C4-2B (cell line): ENCODE measurements around the gene POLE3.

Experiments used
- H3K27ac ChIP-seq: fragments of 450-650 bp; 2 replicates; pipeline ENCODE4 v1.5.1; 2017
- CTCF ChIP-seq: fragments of 450-650 bp; conservative IDR thresholded peaks from 2 replicates; pipeline ENCODE4 v1.5.1; 2017; ENCODE audit warnings: mild to moderate bottlenecking
- ZFX ChIP-seq: fragments of 450-650 bp; IDR thresholded peaks from 2 replicates; pipeline ENCODE4 v1.6.1; 2017

Gene POLE3

GRCh38 chr9:113401027-113401792, 9.3 kb downstream of the POLE3 start, which contains the start of gene ALAD:
Gene ALAD, minus strand, starts transcription at chr9:113401284. Its CDS starts 7,725 bp downstream, at chr9:113393559.
- H3K27ac ChIP-seq: peak within 1 kb of the TSS; percentile 39
- peak; percentile 99 for TF ChIP-seq CTCF
- TF ChIP-seq ZFX: no peak

GRCh38 chr9:113399646-113400200, 10.8 kb downstream of the POLE3 start:
- peak overlapping the region; percentile 39 for H3K27ac ChIP-seq
- no peak for TF ChIP-seq CTCF

- TF ChIP-seq ZFX: no peak
- TF ChIP-seq CTCF: no peak
- H3K27ac ChIP-seq: peak overlapping the region; percentile 39
Measured at GRCh38 chr9:113398796-113399195, 11.7 kb downstream of the POLE3 start.

- TF ChIP-seq CTCF (no peak), ZFX (no peak)
- H3K27ac ChIP-seq: no peak overlapping the region
Measured at GRCh38 chr9:113397203-113397631, 13.3 kb downstream of the POLE3 start.

- H3K27ac ChIP-seq: no peak overlapping the region
- TF ChIP-seq CTCF (no peak), ZFX (no peak)
Measured at GRCh38 chr9:113395000-113395861, 15.2 kb downstream of the POLE3 start.

GRCh38 chr9:113393281-113393680, 17.2 kb downstream of the POLE3 start:
- no peak overlapping the region for H3K27ac ChIP-seq
- TF ChIP-seq ZFX: no peak
- no peak for TF ChIP-seq CTCF

GRCh38 chr9:113391917-113392316, 18.6 kb downstream of the POLE3 start:
- no peak for TF ChIP-seq ZFX
- TF ChIP-seq CTCF: no peak
- H3K27ac ChIP-seq: no peak overlapping the region
